ENCODE results near the gene PILRB.
"Not testable (repeated sequence)": the region's sequence is repeated elsewhere in the genome, so short reads cannot be mapped to it uniquely, and the experiment has no call there.

PILRB gene

DNA sequence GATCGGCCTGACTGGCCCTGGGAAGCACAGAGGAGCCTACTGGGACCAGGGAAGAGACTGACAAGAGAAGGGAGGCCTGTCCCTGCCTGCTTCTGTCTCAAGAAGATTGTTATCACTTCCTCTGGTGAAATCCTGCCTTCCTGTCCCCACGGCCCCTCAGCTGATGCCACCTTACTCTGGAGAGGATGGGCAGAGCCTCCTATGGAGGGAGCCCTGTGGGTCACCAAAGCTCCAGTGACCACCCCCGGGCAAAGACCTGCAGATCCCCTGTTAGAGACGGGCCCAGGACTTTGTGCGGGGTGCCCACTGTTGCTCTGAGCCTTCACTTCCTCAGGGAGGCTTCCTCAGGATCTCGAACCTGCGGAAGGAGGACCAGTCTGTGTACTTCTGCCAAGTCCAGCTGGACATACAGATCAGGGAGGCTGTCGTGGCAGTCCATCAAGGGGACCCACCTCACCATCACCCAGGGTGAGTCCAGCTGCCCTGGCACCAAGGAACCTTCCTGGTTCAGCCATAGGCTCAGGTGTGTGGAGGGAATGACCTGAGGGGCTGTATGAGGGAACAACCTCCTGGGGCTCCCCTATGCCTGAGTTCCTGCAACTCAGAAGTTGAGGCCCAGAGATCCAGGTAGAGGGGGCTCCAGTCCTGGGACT lies 1.4 kb upstream of the PILRB start:
- DNase-seq: no peak

DNA sequence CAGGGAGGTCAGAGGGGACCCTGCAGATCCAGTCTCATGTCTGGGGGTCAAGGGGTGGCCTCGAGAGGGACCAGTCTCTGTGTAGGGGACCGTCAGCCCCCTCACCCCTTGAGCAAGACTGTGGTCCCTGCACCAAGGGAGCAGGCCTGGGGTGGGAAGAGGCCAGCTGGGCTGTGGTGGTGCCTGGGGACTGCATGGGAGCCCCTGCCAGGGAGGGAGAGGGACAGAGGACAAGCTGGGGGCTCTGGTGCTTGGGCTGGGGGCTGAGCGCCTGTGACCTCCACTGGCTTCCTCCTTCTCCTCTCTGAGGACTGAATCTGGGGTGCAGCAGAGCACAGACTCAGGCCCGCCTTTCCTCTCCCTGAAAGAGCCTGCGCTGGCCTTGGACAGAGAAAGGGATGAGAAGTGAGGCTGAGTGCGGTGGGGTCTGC lies 771 bp upstream of the PILRB start:
- DNase-seq: no peak

DNA sequence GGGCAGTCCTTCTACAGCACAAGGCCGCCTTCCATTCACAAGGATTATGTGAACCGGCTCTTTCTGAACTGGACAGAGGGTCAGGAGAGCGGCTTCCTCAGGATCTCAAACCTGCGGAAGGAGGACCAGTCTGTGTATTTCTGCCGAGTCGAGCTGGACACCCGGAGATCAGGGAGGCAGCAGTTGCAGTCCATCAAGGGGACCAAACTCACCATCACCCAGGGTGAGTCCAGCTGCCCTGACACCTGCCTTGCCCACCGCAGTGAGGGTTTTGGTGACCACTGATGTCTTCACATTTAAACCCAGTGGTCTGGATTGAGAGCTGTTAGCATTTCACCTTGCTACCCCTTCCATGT lies 918 bp downstream of the PILRB start:
- no peak for DNase-seq

DNA sequence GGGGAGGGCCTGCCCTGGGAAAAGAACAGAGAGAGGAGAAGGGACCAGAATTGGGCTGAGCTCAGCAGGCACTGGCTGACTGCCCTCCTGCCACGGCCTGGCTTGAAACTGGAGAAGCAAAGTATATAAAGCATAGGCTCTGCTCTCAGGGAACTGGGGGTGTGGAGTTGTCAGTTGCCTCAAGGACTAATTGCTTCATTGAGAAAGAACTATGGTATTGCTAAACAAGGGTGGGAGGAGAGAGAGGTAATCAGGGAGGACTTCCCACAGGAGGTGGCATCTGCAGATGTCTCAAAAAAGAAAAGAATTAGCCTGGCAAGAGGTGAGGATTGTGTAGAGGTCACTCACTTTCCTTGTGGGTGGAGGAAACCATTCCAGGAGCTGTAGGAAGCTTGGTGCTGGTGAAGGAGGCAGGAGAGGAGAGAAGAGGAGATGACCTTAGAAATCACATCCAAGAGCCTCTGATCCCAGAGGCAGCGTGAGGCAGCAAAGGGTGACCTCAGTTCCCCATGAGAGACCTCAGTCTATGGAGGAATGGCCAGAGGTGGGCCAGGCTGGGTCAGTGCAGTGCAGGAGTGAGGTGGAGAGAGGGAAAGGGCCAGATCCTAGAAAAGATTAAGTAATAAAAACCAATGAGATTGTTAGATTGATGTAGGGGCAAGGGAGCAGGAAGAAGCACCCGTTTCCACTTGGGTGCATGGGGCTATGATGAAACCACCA lies 2.4 kb downstream of the PILRB start:
- DNase-seq: no peak

DNA sequence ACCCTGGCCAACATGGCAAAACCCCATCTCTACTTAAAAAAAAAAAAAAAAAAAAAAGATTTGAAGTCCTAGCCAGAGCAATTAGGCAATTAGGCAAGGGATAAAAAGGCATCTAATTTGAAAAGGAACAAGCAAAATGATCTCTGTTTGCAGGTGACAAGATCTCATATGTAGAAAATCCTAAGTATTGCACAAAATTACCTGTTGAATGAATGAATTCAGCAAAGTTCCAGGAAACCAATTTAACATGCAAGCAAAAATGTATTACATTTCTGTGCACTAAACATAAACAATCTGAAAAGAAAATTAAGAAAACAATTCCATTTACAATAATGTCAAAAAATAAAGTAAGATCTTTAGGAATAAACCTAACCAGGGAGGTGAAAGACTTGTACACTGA lies 5.2 kb downstream of the PILRB start:
- no peak for DNase-seq

DNA sequence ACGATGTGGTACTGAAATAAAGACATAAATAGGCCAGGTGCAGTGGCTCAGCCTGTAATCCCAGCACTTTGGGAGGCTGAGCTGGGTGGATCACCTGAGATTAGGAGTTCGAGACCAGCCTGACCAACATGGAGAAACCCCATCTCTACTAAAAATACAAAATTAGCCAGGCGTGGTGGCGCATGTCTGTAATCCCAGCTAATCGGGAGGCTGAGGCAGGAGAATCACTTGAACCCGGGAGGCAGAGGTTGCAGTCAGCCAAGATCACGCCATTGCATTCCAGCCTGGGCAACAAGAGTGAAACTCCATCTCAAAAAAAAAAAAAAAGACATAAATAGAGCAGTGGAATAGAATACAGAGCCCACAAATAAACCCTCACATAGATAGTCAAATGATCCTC lies 5.9 kb downstream of the PILRB start:
- not testable (repeated sequence) for DNase-seq

DNA sequence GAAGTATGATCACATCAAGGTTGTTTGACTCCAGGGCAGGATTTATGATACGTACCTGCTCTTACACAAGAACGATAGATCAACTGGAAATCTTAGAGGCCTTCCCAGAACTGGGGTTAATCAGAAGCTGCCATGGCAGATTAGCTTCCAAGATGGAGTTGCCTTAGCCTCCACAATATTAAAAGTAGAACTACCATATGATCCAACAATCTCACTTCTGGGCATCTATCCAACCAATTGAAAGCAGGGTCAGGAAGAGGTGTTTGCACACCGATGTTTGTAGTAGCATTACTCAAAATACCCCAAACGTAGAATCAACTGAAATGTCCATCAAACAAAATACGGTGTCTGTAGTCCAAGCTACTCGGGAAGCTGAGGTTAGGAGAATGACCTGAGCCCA lies 6.6 kb downstream of the PILRB start:
- DNase-seq: no peak

DNA sequence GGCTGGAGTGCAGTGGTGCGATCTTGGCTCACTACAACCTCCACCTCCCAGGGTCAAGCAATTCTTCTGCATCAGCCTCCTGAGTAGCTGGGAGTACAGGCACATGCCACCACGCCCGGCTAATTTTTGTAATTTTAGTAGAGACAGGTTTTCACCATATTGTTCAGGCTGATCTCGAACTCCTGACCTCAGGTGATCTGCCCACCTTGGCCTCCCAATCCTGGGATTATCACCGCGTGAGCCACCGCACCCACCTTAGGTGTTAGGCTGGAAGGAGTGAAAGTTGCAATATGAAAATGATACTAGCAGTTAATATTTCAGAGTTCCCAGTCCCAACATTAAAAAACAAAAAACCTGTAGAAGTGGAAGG lies 8.1 kb downstream of the PILRB start:
- DNase-seq: not testable (repeated sequence)

DNA sequence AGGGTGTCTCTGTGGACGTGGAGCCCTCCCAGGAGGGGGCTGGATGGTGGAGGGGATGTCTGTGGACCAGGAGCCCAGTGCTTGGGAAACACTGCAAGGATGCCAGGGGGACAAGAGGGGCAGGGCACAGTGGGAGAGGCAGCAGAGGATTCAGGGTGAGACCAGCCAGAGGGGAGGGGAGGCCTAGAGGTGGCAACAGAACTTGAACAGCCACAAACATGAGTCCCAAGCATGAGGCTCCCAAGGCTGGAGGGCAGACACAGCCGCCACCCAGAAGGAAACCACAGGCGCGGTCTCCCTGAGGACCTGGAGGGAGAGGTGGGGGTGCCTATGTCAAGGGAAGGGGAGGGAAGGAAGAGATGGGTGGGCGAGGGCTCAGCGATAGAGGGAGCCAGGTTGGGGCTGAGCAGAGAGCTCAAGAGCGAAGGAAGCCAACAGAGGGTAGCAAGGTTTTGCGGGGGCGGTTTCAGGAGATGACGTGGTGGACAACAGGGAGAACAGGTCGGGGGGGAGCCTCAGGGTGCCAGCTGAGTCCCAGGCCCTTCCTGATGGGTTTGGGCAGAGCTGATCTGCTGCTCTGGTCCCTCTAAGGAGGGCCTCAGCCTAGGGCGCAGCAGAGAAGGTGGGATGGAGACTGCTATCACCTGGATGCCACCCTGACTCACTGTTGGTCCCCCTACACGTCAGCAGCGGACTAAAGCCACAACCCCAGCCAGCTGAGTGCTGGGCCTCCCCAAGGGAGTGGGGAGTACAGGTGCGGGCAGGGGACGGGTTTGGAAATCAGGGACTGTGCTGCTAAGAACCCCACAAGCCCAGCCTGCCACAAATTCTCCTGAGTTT lies 8.7 kb downstream of the PILRB start:
- no peak for DNase-seq

DNA sequence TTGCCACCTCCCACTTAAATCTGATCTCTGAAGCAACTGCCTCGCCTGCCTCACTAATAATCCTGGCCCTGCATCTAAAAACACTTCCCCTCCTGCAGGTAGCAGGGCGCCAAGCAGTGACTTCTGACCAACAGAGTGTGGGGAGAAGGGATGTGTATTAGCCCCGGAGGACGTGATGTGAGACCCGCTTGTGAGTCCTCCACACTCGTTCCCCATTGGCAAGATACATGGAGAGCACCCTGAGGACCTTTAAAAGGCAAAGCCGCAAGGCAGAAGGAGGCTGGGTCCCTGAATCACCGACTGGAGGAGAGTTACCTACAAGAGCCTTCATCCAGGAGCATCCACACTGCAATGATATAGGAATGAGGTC lies 9.3 kb downstream of the PILRB start:
- no peak for DNase-seq

DNA sequence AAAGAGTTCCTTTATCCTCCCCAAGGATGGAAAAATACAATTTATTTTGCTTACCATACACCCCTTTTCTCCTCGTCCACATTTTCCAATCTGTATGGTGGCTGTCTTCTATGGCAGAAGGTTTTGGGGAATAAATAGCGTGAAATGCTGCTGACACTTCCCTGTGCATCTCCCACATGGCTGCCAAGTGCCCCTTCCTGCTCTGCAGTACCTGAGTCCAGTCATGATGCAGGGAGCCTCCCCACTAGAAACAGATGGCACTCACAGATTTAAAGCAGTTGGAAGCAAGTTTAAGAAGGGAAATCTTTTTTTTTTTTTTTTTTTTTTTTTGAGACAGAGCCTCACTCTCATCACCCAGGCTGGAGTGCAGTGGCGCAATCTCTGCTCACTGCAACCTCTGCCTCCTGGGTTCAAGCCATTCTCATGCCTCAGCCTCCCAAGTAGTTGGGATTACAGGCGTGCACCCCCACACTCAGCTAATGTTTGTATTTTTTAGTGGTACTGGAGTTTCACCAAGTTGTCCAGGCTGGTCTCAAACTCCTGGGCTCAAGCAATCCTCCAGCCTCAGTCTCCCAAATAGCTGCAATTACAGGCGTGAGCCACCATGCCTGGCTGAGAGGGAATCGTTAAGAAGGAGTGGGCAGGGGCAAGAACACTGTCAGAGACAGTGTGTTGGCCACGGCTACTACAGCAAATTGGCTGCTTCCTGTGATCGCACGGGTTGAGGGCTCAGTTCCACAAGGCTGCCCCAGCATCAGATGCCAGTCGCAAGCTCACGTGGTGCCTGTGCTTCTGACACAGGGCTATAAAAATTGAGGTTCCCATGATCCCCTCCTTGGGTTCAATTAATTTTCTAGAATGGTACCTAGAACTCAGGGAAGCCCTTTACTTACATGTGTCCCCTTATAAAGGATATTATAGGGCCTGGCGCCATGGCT lies 10.0 kb downstream of the PILRB start:
- DNase-seq: no peak

DNA sequence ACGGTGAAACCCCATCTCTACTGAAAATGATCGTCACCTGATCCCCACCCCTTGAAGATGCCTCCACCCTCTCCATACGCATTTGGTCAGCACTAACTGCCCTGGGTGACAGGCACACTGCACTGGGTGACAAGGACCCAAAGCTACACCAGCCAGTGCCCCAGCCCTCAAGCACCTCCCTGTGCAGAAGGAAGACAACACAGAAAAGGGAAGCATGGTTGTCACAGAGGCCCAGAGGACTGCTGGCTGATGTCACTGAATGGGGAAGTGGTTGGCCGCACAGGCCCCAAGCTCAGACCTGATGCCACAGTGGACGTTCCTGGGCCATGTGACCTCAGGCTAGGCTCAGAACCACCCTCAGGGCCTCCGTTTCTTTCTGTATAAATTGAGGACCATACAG lies 11.2 kb downstream of the PILRB start:
- DNase-seq: no peak

DNA sequence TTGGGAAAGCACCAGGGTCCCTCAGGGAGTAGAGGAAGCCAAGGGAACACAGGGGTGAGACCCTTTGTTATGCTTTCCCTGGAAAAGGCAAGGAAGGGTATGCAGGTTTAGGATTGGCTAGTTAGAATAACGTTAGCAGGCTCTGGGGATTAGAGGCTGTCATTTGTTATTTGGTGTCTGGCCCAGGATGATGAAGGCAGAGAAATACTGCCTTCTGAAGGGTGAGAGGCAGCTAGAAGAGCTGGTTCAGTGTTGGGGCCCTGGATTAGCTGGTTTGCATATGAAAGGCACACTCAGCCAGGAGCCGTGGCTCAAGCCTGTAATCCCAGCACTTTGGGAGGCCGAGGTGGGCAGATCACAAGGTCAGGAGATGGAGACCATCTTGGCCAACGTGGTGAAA lies 12.4 kb downstream of the PILRB start:
- no peak for DNase-seq

DNA sequence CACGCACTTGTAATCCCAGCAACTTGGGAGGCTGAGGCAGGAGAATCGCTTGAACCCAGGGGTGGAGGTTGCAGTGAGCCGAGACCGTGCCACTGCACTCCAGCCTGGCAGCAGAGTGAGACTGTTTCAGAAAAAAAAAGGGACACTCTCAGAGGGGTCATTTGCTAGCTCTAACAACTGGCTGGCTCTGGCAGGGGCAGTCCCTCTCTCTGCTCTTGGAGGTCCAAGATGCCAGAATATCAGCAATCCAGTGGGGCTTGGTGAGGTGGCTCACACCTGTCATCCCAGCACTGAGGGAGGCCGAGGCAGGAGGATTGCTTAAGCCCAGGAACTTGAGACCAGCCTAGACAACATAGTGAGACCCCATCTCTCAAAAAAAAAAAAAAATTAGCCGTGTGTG lies 12.8 kb downstream of the PILRB start:
- no peak for DNase-seq

DNA sequence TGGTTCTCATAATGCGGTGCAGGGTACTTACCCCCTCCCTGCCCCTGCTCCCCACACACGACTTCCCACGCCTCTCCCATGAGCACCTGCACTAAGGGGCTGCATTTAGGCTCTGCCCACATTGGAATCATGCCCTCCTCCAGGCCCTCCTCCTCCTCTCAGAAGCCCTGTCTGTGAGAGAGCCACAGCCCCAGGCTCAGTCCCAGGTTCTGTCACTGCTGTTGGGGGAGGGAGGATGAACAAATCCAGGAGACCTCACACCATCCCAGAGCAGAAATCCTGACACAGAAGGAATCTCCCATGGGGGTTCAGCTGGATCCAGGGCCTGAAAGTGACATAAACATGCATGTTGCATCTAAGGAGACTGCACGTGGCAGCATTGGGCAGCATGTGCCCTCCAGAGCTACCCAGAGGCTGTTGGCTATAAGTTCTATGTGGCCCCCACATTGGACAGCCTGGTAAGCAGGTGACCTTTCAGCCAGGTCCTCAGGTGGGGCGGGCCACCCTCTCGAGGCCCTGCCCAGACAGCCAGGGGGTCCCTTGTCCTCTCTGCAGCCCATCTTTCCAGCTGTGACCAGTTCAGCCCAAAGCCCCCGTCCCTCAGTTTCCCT lies 13.7 kb downstream of the PILRB start:
- DNase-seq: no peak

DNA sequence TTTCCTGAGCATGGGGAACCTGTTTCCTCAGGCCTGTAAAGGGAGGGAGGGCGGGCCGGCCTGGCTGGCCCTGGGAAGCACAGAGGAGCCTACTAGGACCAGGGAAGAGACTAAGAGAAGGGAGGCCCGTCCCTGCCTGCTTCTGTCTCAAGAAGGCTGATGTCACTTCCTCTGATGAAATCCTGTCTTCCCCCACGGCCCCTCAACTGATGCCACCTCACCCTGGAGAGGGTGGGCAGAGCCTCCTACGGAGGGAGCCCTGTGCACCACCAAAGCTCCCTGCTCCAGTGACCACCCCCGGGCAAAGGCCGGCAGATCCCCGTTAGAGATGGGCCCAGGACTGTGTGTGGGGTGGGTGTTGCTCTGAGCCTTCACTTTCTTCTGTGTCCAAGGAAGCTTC lies 14.3 kb downstream of the PILRB start:
- DNase-seq: no peak

DNA sequence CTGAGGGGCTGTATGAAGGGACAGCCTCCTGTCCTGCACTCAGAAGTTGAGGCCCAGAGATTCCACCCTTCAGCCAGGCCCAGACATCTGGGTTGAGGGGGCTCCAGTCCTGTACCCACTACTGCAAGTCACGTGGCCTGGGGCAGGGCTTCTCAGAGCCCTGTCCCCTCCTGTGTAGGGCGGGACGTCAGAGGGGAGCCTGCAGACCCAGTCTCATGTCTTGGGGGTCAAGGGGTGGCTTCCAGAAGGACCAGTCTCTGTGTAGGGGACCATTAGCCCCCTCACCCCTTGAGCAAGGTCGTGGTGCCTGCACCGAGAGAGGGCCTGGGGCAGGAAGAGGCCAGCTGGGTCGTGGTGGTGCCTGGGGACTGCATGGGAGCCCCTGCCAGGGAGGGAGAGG lies 14.8 kb downstream of the PILRB start:
- DNase-seq: no peak

DNA sequence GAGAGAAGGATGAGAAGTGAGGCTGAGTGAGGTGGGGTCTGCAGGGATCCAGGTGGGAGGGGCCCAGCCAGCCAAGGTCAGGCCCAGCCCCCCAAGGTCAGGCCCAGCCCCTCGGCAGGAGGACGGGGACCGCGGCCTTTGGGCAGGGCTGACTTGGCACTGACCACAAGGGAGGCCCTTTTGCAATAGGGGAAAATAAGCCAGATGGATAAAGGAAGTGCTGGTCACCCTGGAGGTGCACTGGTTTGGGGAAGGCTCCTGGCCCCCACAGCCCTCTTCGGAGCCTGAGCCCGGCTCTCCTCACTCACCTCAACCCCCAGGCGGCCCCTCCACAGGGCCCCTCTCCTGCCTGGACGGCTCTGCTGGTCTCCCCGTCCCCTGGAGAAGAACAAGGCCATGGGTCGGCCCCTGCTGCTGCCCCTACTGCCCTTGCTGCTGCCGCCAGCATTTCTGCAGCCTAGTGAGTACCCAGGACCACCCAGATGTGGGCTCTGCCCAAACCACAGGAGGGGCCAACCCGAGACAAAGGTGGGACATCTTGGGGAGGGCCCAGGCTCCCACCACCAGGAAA lies 15.4 kb downstream of the PILRB start, which contains the start of gene PILRA:
Gene PILRA (plus strand): TSS at position 227 of the 571 bp plus-strand sequence. CDS start 170 bp downstream, at position 397.
- no peak for DNase-seq

DNA sequence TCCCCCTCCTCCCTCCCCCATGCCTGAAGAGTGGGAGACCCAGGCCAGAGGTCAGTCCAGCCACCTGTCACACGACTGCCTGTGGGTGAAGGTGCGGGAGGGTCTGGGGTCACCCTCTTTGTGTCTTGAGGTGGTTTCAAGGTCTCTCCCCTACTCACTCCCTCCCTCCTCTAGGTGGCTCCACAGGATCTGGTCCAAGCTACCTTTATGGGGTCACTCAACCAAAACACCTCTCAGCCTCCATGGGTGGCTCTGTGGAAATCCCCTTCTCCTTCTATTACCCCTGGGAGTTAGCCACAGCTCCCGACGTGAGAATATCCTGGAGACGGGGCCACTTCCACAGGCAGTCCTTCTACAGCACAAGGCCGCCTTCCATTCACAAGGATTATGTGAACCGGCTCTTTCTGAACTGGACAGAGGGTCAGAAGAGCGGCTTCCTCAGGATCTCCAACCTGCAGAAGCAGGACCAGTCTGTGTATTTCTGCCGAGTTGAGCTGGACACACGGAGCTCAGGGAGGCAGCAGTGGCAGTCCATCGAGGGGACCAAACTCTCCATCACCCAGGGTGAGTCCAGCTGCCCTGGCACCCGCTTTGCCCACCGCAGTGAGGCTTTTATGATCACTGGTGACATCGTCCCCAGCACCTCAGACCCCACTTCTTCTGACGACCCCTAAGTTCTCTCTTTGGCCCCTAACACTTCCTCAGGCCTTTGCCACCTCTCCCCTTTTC lies 16.1 kb downstream of the PILRB start:
- not testable (repeated sequence) for DNase-seq

DNA sequence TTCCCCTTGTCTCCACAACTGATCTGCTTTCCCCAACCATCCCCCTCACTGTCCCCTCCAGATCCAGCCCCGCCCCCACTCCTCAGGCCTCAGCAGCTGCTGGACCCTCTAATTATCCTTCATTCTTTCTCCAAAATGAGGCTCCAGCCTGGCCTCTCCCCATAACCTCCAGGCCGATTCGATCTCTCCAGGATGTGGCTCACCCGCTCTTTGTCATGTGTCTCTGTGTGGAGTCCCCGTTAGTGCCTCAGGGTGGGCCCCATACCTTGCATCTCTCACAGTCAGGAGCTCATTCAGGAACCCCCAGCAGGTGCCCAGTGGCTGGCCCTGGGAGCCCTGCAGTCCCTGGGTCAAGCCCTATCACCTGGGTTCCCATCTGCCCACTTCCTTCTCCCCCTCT lies 16.7 kb downstream of the PILRB start:
- DNase-seq: no peak

DNA sequence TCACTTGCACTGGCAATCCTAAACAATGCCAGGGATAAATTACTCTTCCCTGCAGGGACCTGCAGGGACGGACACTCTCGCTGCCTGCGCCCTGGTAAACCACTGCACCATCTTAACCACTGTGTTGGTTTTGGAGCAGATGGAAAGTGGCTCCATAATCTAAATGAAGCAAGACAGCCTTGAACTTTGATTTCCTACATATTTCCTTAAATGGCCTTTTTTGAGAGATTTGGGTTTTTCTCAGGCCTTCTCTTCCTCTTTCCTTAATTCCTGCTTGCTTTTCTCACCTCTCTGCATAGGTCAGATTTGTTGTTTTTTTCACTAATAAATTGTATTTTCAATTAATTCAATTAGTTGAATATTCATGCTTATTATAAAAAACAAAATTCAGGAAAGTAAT lies 18.1 kb downstream of the PILRB start:
- no peak for DNase-seq

Measured in GOT3 (cell line).